HFFc6 (cell line): ENCODE data around the gene ACAN. TPM values are rescaled to one million over a fixed set of nuclear protein-coding genes. Genes with fewer than 3 reads are reported as not detected.

Source experiments
- DNase-seq: peaks from one replicate; pipeline ENCODE4 v3.0.0-alpha.2; 2018
- H3K27ac Mint-ChIP-seq: 2 replicates; pipeline ENCODE4 v1.8.0; 2020; ENCODE audit warnings: mild to moderate bottlenecking, mixed read lengths
- H3K27me3 Mint-ChIP-seq: 2 replicates; pipeline ENCODE4 v1.8.0; 2021; ENCODE audit warnings: mild to moderate bottlenecking, moderate library complexity, mixed read lengths; ENCODE audit not compliant: insufficient read depth
- H3K36me3 Mint-ChIP-seq: 2 replicates; pipeline ENCODE4 v1.8.0; 2021; ENCODE audit warnings: low read depth, mixed read lengths
- H3K4me1 Mint-ChIP-seq: 2 replicates; pipeline ENCODE4 v1.8.0; 2020; ENCODE audit warnings: low read depth, mixed read lengths
- H3K4me3 Mint-ChIP-seq: 2 replicates; pipeline ENCODE4 v1.8.0; 2020; ENCODE audit warnings: mild to moderate bottlenecking, moderate library complexity, mixed read lengths
- H3K9me3 Mint-ChIP-seq: 2 replicates; pipeline ENCODE4 v1.8.0; 2020; ENCODE audit warnings: mild to moderate bottlenecking, mixed read lengths
- total RNA-seq, 6 experiments: library from RNA; stranded (reverse); fragmentation: NEBNext Ultra II Directional; extraction: Animal tissue kit (Norgen Biotek cat#: 25700); gene quantifications; 2 replicates in 1 of 6; 3 replicates in 5 of 6; pipeline ENCODE4 v1.2.3, GENCODE V29; 2021
- TF ChIP-seq, protein P1 (sequence below): fragments of 200-600 bp; sonication (generic); IDR thresholded peaks from 2 replicates; pipeline ENCODE4 v1.5.0; 2021; ENCODE audit warnings: antibody characterized with exemption, mild to moderate bottlenecking

Gene ACAN
- total RNA-seq, 6 experiments from 2014 or later: 0.02 to 0.14 (median 0.10) TPM; not detected in 3

- Mint-ChIP-seq H3K36me3 (no peaks in the 10 kb centered on the region), H3K27ac (no peak overlapping the region), H3K4me3 (no peak overlapping the region), H3K4me1 (peaks cover 15% of the 10 kb centered on the region), H3K27me3 (peaks cover 38% of the 10 kb centered on the region), H3K9me3 (no peaks in the 10 kb centered on the region)
- TF ChIP-seq, protein P1, sequence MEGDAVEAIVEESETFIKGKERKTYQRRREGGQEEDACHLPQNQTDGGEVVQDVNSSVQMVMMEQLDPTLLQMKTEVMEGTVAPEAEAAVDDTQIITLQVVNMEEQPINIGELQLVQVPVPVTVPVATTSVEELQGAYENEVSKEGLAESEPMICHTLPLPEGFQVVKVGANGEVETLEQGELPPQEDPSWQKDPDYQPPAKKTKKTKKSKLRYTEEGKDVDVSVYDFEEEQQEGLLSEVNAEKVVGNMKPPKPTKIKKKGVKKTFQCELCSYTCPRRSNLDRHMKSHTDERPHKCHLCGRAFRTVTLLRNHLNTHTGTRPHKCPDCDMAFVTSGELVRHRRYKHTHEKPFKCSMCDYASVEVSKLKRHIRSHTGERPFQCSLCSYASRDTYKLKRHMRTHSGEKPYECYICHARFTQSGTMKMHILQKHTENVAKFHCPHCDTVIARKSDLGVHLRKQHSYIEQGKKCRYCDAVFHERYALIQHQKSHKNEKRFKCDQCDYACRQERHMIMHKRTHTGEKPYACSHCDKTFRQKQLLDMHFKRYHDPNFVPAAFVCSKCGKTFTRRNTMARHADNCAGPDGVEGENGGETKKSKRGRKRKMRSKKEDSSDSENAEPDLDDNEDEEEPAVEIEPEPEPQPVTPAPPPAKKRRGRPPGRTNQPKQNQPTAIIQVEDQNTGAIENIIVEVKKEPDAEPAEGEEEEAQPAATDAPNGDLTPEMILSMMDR: no peak
- DNase-seq: no peak
Observed at GRCh38 chr15:88839961-88840360, 36.7 kb downstream of the ACAN start.

GRCh38 chr15:88841236-88841635, 38.0 kb downstream of the ACAN start:
- TF ChIP-seq, protein P1: no peak
- no peaks in the 10 kb centered on the region for H3K9me3 Mint-ChIP-seq
- DNase-seq: no peak
- H3K4me1 Mint-ChIP-seq: peaks cover 2% of the 10 kb centered on the region
- no peak overlapping the region for H3K4me3 Mint-ChIP-seq
- H3K27ac Mint-ChIP-seq: no peak overlapping the region
- no peaks in the 10 kb centered on the region for H3K36me3 Mint-ChIP-seq
- peaks cover 47% of the 10 kb centered on the region for H3K27me3 Mint-ChIP-seq

DNA sequence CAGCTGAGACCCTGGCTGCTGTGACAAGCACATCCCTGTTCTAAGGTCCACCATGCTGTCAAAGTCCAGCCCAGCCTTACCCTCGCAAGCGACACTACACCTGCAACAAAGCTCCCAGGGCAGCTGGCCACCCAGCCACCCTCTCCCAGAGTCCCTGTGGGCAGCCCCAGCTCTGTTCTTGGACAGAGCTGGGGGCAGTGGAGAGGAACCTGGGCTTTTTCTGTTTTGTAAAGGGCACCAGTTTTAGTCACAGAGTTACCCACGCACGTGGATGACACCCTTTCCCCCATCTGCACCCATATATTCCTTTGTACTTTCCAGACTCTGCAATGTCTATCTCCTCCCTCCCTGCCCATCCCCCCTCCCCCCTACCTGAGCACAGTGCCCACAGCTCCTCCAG, 38.9 kb downstream of the ACAN start:
- TF ChIP-seq, protein P1: no peak
- H3K27me3 Mint-ChIP-seq: peaks cover 50% of the 10 kb centered on the region
- H3K36me3 Mint-ChIP-seq: no peaks in the 10 kb centered on the region
- DNase-seq: no peak
- H3K9me3 Mint-ChIP-seq: no peaks in the 10 kb centered on the region
- no peaks in the 10 kb centered on the region for H3K4me1 Mint-ChIP-seq
- no peak overlapping the region for H3K27ac Mint-ChIP-seq
- no peak overlapping the region for H3K4me3 Mint-ChIP-seq

DNA sequence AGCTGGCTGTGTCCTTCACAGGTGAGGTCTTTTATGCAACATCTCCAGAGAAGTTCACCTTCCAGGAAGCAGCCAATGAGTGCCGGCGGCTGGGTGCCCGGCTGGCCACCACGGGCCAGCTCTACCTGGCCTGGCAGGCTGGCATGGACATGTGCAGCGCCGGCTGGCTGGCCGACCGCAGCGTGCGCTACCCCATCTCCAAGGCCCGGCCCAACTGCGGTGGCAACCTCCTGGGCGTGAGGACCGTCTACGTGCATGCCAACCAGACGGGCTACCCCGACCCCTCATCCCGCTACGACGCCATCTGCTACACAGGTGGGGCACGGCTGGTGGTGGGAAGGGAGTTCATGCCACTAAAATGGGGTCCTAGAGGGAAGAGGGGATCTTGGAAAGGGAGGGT, 40.1 kb downstream of the ACAN start:
- no peak overlapping the region for H3K4me3 Mint-ChIP-seq
- peaks cover 56% of the 10 kb centered on the region for H3K27me3 Mint-ChIP-seq
- H3K9me3 Mint-ChIP-seq: no peaks in the 10 kb centered on the region
- H3K4me1 Mint-ChIP-seq: no peaks in the 10 kb centered on the region
- H3K27ac Mint-ChIP-seq: no peak overlapping the region
- no peak for DNase-seq
- TF ChIP-seq, protein P1: no peak
- no peaks in the 10 kb centered on the region for H3K36me3 Mint-ChIP-seq

DNA sequence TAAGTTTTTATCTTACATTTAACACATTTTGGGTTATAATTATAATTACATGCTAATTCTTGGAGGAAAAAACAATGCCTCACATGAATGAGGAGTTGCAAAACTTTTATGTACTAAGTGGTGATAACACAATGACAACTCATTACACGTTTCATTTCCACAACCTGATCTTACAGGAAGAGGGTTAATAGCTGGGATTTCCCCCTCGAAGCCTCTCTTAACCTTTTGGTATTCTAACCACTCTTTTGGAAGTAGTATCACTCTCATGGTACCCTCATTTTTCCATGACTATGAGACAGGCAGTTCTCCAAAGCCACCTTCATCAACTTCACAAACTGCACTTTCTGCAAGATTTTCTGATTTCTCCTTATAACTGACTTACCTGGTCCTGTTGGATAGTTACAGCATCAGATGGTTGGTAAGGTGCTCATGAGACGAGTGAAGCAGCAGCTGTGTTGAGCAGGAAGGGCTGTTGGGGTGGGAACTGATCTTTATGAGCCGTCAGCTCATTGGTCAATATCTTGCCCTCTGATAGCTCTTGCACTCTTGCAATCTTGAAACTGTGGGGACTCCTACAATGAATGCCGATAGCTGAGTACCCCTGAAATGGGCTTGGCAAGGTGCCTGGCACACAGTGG, 41.6 kb downstream of the ACAN start:
- TF ChIP-seq, protein P1: no peak

More for the DNA sequence above, 41.6 kb downstream of the ACAN start:
- H3K4me1 Mint-ChIP-seq: no peaks in the 10 kb centered on the region
- no peaks in the 10 kb centered on the region for H3K36me3 Mint-ChIP-seq
- no peak for DNase-seq
- H3K4me3 Mint-ChIP-seq: no peak overlapping the region
- H3K9me3 Mint-ChIP-seq: no peaks in the 10 kb centered on the region
- H3K27ac Mint-ChIP-seq: no peak overlapping the region
- peaks cover 47% of the 10 kb centered on the region for H3K27me3 Mint-ChIP-seq
